GM19239 (cell line): ENCODE data around the gene MAPKAP1.

ENCODE experiments used
- DNase-seq: peaks from one replicate; pipeline ENCODE4 v3.0.0; 2011; ENCODE audit warnings: low spot score; ENCODE audit not compliant: insufficient read length
- FAIRE-seq: peaks from 2 replicates; lab custom pipeline; 2011; peaks lifted over from hg19 to GRCh38; lab: Jason Lieb, UNC

MAPKAP1 gene

DNA sequence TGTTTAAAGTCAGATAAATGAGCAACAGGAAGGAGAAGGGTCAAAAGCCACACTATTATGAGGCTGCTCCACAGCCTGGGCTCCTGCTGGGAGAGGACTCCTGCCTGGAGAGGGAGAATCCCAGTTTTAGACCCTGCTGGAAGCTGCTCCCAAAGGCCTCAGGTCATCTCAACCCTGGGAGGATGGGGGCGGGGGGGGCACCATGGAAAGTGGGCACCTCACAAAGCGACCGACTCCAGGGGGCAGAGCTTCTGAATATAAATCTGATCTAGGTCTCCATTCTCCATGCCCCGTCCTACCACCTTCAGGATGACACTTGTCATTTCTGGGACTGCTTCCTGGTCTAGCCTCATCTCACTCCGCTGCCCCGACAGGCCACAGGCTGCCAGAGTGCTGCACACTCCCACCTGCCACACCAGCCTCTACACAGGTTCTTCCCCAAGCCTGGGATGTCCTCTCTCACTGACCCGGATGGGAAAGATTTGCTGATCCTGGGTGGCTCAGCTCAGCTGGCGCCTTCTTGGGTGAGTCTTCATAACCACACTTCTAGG, 262.0 kb downstream of the MAPKAP1 start:
- no peak for FAIRE-seq

DNA sequence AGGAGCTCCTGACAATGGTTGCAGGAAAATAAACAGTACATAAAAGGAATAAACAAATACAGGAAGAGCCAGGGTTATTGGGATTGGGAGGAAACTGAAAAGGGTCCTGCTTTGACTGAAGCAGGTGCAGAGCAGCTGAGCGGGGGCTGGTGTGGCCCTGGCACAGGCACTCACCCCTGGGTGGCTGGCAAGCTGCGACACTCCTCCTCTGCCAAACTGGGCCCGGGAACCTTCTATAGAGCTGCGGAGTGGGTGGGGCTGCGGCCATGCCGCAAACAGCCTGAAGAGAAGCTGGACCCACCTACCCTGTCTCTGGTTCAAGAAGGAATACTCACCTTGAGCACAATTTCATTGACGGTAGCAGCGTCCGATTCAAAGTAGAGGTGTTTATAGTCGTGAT, 262.8 kb downstream of the MAPKAP1 start:
- DNase-seq (no peak), FAIRE-seq (no peak)

More for the DNA sequence above, 262.0 kb downstream of the MAPKAP1 start:
- DNase-seq, result no peak

DNA sequence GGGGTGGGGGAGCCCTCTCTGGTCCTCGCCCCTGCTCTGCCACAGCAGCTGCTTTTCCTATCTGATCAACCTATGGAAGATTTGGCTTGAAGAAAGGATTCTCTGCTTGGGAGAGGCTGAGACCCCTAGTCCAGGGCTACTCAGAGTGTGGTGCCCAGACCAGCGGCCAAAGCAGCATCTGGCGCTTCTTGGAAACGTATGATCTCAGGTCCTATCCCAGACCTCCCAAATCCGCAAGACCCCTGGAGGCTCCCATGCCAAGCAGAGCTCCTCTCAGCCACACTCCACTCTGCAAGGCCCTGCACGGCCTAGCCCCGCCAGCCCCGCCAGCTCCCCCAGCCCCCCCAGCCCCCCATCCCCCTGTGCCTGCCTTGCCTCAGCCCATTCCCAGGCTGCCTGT, 263.6 kb downstream of the MAPKAP1 start:
- no peak for FAIRE-seq
- no peak for DNase-seq

DNA sequence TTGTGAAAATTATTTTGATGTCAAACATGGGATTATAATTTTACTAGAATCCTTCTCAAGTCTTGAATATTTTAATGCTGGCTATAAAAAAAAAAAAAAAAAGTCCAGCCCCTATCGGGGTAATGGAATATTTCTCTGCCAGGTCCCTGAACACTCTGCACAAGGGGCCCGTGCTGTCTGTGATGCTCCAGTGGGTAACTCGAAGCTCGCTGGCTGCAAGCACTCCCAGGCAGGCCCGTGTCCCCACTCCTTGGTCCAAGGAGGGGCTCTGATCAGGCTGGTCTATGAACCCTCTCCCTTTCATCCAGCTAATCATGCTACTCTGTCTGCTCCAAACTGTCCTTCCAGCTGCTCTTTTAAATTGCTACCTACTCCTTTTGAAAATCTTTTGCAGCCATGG, 264.6 kb downstream of the MAPKAP1 start:
- FAIRE-seq, result no peak
- DNase-seq, result no peak

DNA sequence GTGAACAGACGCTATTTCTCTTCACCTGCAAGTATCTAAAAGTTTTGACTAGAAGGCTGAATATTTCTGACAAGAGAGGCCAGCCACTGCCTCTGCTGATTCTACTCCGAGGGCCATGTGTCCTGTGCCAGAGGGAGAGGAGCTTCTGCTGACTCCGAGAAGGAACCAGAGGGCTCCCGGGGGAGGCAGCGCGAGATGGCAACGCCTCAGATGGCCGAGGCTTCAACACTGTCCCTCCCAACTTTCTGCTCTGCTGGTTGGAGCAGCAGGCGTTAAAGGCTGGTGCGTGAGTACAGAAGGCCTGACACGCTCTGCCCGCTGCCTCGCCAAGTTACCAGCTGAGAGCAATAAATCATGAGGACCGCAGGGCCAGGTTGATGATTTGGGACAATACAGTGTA, 266.6 kb downstream of the MAPKAP1 start:
- FAIRE-seq, result no peak
- DNase-seq, result no peak

DNA sequence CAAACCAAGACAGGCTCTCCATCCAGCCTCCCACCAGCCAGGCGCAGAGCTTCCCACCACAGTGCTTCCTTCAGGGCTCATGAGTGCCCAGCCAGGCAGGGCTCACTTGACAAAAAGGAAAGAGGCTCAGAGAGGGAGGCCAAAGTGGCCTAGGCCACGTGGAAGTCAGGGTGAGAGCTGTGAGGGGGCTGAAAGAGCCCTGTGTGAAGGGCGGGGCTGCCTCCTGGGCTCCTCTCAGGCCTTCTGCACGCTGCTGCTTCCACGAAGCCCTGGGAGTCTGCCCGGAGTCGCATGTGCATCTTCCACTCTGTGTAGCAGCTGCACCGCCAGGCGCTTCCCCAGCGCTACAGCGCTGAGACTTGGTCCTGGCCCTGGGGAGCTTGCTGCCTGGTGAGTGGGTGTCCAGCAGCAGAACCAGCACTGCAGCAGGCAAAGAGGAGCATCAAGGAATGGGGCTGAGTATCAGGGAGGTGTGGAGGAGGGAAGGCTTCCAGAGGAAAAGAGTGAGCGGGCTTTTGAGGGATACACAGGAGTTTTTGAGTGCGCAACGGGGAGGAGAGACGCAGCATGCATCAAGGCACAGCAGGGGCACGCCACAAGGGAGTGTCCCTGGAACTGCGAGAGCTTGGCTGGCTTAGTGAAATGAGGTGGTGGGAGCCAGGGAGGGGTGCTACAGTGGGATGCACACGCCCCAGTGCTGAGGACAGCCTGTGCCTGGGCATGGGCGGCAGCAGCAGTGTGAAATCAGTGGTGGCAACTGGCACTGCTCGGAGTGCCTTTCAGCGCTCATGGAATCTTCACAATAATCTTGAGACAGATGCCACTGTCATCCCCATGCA, 267.4 kb downstream of the MAPKAP1 start:
- FAIRE-seq (no peak), DNase-seq (no peak)

DNA sequence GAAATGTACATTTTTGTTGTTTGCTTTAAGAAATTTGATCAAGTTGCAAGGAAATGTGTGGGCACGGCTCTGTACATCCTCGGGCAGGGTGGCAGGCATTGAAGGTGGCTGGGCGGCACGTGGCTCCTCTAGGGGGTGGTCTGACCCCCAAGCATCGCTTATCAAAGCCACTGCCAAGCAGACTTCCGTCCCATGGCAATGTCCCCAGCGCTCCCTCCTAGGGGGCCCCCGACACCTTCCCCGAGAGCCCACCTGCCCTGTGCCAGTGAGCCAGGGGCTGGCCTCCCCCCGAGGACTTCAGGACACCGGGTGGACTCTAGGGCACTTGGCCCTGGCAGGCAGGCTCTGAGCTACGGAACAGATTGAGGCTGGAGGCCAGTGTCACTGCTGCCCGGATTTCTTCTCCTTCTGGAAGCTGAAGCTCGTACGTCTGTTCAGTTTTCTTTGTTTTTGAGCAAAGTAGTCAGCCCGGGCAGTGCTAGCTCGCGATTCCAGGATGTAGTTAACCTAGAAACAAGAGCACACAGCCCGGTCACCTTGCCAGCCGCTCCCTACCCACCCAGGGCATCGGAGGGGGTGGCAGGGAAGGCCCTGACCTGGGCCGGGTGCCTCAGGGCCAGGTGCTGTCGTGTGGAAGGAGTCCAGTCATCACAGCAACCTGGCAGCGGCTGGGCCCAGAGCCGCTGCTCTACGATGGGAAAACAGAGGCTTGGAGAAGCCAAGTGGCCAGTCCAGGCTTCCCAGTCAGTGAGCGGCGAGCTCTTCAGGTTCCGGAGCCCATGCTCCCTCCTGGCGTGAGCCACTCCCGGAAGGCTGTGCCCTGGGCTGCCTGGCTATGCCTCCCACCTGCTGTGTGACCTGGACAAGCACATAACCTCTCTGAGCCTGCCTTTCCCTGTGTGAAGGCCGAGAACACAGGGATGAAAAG, 268.2 kb downstream of the MAPKAP1 start:
- FAIRE-seq (no peak), DNase-seq (no peak)

DNA sequence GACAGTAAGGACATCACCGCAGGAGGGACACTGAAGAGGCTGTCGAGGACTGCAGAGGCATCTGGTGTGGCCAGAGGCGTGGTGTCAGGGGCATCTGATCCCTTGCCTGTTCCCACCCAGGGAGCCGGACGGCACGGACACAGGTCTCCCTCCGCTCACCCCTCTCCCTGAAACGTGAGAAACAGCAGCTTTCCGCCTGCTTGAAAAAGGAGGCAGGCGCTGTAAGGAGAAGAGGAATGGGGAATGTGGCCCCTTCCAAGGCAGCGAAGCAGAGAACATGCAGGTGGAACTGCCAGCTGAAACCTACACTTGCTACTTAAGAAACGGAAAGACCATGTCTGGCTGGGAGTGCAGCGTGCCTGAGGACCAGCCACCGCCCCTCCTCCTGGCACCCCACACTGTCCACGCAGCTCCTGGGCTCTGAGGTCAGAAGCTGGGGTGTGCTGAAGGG, 269.2 kb downstream of the MAPKAP1 start:
- no peak for FAIRE-seq
- no peak for DNase-seq

DNA sequence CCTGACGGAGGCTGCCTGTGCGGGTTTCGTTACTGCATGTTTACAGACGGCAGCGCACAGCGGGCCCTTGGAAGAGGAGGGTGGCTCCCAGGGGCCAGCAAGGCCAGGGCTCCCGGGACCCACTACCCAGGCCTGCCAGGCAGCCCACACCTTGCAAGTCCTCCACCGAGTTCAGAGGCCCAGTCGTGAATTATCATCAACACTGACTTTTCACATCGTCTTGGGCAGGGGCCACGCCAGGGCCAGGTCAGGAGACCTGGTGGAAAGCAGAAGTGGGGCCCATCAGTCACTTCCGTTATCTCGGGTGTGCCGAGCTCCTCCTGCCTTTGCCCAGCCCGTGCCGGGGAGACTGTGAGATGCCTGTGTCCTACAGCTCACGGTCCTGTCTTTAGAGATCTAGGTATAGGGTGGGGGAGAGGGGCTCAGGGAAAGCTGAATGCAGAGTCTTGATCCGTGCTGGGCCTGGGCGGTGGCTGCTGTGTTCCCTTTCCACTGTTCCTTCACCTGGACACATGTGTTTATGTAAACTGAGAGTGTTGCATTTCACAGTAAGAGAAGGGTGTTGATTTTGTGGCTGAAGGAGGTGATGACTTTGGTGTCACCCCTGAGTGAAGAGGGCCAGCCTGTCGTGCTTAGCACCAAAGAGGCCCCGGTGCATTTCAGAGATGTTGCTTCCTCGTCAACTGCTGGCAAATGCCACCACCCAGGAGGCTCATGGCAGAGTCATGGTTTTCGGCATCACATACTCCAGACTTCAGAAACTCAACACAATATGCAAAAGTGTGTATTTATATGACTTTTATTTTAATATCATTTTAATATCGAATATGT, 270.2 kb downstream of the MAPKAP1 start:
- DNase-seq (no peak), FAIRE-seq (no peak)

DNA sequence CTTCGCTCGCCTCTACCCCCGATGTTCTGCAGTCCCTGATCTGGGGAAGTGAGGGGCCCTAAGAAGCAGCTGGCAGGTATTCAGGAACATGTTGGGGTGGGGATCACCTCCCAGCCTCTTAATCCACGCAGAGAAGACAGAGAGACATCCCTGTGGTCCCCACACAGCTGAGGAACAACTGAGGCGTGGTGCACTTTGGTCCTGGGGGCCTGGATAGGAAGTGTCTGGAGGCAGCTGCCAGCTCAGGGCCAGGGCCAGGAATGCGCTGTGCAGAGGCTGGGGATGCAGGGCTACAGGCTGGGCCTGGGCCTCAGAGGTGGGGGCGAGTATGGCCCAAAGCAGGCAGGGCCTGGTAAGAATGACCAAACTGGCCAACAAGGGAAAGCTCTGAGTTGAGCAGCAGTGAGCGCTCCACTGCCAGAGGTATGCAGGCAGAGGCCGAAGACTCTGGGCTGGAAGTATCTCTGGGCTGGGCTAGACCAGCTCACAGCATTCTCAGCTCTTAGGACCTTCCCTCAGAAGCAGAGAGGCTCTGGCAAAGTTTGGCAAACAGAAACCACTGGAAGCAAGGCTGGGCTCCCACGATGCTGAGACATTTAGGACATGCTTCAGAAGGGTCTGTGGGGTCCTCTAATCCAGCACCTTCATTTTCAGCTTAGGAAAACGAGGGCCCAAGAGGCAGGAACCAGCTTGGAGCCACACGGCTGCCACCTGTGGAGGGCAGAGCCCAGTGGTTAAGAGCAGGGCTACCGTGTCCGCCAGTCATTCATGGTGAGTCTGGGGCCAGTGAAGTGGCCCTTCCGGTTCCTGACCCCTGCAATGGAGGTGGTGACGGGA, 271.0 kb downstream of the MAPKAP1 start:
- FAIRE-seq (no peak), DNase-seq (no peak)

DNA sequence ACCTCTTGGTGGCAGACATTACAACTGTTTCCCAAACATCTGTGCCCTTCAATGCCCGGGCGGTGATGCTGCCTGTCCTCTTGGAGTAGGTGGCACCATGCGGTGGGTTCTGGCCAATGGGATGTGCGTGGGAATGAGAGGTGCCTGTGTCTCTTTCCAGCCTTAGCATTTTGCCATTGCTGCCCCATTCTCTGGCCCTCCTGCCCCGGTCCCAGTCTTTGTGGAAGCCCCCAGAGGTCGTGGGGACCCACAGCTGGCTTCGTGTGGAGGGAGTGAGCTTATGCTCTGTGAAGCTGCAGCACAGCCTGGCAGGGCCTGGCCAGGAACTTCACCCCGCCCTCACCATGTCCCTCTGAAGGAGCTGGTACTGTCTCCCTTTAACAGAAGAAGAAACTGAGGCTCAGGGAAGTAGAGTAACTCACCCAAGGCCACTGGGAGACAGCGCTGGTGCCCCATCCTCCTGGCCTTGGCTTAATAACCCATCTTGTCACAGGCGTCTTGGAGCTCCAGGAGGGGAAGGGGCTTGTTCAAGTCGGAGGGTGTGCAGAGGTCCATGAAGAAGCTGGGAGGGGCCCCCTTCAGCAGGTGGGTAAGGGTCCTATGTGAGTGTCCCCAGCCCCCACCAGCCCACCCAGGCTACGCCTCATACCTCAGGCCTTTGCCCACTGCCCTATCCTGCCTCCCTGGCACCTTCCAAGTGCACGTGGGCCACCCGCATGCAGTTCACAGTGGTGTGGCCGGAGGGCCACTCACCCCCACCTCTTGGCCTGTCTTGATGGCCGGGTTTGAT, 271.8 kb downstream of the MAPKAP1 start:
- DNase-seq (no peak), FAIRE-seq (no peak)

DNA sequence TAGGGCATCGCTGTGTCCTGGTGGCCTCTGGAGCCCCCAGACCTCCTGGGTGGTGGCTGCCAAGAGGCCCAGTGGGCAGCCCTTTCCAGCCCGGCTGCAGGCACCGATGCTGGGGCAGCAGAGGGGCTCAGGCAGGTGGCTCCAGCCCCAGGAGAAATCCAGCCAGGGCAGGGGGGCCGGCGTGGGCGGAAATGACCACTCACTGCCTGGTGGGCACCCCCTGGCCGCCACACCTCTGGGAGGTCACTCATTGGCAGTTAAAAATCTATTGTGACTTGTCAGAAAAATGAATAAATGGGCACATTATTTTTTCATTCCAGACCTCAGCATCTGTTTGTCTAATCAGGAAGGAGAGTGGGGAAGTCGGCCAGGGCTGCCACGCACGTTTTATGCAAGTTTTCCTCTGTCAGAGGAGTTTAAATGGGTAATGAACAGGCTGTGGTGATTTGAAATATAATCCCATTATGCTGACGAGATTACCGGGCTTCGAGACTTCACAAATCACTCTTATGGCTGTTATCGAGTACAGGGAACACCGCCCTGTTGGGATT, 273.5 kb downstream of the MAPKAP1 start:
- FAIRE-seq (no peak), DNase-seq (no peak)

DNA sequence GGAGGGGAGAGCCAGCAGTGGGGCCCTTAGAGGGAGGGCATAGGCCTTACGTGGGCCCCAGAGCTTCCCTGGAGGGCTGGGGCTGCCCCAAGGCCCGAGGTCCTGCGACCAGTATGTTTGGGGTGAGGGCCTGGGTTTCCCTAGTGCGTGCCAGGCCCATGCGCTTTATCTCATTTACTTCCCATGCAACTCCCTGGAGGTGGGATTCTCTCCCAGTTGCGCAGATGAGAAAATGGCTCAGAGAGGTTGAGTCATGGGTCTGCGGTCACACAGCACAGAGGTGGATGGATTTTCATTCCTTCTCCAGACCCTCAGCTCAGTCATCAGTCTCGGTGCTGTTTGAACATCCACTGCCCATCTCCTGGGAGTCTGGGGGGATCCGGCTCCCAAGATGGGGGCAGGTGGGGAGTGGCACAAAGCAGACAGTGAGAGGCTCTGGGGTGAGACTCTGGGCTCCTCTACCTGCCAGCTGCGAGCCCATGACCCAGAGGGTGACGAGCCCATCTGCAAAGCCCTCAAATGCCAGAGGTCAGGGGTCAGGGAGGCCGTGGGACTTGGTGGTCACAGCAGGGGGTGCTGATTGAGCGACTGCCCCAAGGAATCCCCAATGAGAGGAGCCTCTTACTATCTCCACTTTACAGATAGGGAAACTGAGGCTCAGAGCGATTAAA, 274.2 kb downstream of the MAPKAP1 start:
- no peak for FAIRE-seq
- no peak for DNase-seq

DNA sequence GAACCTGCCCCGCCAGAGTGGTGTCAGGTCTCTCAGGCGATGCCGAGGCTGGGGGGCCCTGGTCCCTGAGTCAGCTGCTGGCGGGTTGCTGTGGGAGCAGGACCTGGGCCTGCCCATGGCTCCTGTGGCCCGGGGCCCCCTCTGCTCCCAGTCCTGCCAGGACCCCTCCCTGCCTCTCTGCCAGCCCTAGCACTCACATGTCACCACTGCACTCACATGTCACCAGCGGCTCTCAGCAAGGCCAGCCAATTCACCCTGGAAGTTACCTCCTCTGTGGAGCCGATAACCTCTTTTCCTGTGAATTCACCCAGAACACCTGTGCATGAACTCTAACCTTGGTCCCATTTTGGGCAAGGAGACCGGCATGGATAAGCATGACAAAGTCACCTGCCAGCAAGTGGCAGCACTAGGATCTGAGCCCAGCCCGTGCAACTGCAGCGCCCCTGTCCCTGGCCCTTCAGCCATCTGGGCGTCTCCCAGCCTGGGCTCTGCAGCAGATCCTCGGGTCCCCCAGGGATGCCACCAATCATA, 275.2 kb downstream of the MAPKAP1 start:
- FAIRE-seq (no peak), DNase-seq (no peak)

DNA sequence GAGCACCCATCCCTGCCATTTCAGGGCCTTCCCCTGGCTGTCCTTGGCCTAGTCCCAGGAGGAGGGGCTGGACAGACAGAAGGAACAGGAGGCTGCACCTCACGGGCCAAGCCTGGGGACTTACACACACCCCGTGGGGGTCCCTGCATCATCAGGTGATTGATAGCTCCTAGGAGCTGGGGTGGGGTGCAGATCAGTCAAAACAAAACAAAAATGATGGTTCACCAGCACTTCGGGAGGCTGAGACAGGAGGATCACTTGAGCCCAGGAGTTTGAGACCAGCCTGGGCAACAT, 276.0 kb downstream of the MAPKAP1 start:
- FAIRE-seq (no peak), DNase-seq (no peak)

DNA sequence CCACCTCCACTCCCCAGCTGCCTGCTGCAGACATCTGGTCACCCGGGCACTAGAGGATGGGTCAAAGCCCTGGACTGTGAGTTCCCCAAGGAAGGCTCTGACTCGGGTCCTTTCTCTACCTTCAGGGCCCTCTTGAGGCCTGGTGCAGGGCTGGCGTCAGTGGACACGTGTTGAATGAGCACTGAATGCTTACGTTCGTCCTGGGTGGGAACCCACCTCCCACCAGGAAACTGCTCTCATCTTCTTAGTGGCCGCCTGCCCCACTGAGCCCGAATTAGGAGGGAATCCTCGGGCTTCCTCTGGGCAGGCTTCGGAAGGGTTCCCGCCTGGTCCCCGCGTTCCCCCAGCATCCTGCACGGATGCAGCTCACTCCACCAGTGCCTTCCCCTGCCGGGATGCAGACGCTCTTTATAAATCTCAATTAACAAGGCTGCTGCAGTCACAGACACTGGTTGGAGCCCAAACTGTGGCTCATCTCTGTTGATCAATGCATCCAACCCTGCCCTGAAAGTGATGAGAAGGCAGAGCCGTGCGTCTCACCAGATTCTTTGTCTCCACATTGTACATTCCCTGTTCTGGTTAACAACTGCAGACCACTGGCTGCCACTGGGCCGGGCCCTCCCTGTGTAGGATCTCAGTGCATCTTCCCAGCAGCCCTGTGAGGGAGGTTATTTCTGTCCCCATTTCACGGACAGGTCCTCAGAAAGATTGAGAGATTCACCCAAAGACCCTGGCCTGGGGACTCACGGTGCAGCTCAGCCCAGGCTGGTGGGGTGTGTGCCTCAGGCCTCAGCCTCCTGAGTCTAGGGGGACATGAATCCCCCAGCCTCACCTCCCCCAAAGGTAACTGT, 276.6 kb downstream of the MAPKAP1 start:
- FAIRE-seq (no peak), DNase-seq (no peak)
